Measurements from ENCODE around the gene DYSF.

DYSF gene

DNA sequence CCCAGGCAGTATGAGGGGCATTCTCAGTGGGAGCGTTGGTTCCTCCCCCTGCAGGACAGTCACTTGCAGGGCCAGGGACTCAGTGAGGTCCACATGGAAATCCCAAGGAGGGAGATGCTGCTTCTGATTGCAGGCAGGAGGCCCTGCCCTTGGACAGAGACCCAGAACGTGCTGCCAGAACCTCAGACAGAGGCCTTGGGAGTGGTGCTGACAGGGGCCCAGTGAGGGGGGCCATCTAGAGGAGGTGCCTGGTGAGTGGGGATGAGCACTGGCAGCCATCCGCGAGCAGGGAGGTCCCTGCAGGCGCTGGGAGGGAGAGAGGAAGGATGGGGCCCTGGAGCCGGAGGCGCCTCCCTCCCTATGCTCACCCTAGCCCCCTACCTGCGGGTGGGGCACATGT, 133.1 kb downstream of the DYSF start:
- no peak for DNase-seq

DNA sequence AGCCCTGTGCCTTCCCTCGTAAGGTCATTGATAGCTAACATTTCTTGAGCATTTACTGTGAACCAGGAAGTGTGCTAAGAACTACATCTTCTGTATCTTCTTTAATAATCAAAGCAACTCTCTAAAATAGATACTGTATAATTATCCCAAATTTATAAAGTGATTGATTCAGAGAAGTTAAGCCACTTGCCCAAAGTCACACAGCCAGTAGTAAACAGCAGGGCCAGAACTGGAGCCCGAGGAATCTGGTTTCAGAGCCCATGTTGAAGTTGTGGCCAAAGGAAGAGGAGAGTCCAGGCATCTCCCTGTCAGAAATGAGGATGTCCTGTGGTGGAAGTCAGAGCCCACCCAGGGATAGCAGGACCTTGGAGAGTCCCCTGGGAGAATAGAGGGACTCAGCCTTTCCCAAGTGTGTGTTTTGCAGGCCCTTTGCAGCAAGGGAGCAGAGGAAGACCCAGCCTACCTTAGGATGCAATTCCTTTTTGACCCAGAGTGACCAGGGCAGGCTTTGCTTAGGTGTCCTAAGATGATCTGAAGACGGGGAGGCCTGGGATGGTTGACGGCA, 134.2 kb downstream of the DYSF start:
- no peak for DNase-seq

DNA sequence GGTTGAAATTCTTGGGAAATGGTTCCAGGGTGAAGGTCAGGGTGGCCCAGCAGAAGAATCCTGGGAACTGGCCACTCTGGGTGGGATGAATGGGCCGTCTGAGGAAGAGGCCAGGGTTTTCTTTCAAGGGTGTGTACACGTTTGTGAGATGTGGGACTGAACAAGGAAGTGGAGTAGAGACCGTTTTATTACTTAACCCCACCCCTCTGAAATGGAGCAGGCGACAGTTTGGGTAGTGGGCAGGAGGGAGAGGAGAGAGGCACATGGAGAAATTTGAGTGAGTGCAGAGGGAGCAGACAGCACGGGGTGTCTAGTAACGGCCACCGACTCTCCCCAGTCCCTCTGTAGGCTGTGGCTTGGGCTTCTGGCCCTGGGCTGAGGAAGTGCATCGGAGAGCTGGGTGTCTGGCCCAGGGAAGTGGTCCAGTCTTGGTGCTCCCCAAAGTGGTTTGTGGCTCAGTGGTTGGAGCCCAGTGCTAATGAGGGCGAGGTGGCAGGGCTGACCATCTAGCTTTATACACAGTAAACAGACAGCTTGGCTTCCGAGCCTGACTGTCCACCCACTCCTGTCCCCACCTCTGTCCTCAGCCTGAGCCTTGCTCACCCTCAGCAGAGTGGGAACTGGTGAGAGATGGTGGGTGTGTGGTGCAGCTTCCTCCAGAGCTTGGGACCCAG, 135.3 kb downstream of the DYSF start:
- no peak for DNase-seq

DNA sequence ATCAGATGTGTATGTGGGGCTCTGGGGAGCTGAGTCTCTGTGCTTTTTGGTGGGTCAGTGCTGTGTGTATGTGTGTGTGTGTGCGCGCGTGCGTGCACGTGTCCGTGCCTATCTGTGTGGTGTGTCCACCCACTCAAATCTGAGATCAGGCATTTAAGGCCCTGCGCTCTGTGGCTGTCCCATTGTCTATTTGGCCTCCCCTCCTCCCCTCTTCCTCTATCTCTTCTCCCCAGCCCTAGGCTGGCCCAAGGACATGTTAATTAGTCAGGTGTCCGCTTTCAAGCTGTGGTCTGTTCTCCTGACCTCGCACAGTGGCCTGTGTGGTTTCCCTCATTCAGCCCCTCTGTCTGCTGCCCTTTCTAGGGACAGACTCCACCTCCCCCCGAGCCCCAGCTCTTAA, 136.4 kb downstream of the DYSF start:
- DNase-seq: no peak

DNA sequence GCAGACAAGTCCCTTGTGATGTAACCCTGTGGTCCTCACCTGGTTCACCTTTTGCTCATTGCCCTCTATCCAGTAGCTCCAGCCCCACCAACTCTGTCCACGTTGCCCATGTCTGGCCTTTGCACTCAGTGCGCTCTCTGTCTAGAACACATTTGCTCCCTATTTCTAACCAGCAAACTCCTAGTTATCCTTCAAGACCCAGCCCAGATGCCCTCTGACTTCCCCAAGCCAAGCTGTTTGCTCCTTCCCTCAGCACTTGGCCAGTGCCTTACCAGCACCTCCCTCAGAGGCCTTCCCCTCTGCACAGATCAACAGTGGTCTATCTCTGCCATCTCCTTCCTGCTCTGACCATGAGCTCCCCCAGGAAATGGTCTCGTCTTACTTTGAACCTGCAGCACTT, 137.7 kb downstream of the DYSF start:
- no peak for DNase-seq

DNA sequence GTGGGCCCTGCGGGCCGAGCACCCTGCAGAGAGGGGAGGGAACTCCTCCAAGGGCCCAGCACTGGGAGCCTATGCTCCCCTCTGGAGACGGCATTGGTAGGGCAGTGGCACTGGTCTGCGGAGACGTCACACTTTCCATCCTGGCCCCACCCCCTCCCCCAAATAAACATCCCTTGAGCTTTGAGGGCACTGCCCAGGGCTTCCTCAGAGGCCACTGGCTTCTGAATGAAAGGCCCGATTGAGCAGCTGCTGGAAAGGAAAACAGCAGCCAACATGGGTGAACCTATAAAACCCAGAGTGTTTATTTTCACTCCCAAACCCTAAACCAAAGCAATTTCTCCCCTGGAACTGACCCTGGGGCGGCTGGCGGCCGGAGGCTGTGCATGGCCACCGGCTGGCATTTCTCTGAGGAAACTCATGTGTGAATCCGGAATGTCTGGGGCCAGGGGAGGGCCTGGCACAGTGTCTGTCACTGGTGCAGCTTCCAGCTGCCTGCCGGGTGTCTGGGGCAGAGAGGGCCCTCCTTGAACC, 138.9 kb downstream of the DYSF start:
- no peak for DNase-seq

DNA sequence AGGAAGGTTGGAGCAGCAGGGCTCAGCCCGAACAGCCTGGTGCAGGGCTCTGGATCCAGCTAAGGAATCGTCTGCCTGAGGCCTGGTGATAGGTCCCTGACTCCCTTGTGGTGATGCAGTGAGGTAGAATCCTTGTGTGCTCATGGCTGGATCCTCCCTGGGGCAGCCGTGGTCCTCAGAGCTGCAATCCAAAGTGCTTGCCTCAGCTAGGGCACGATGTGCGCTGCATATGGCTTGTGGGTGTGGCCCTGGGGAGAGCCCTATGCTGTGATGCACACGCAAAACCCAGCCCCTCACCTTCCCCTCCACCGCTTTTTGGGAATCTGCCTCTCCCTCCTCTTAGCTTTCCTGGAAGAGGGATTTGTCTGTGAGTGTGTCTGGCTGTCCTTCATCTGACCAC, 142.2 kb downstream of the DYSF start:
- no peak for DNase-seq

DNA sequence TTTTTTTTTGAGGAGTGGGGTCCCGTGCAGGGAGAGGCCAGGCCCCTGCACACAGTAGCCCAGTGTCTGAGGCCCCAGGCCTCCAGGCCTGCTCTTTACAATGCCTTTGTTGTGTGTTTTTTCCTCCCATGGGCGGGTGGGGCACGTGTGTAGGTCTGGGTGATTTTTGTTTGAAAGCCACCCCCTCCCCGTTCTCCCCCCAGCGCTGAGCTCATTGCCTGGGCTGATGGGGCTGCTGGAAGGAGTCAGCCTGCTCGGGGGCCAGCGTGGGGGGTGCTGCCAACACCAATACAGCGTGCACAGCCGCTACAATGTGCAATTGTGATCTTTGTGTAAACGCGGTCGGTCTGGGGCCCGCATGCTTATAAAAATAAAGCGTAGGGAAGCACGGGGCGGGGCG, 142.7 kb downstream of the DYSF start:
- no peak for DNase-seq

DNA sequence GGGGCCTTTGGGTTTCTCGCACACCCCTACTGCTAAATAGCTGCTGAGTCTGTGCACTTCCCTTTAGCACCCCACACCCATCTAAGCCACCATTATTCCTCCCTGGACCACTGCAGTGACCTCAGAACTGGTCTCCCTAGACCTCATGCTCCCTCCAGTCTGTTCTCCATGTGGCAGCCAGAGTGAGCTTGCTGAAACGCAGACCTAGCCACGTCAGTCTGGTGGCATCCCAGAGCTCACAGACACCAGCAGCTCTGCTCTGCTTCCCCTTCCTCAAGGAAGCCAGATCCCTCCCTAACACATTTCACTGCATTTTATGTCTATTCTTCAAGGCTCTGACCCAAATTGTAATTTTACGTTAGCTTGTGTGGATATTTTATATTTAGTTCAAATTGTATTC, 144.4 kb downstream of the DYSF start:
- DNase-seq: no peak

DNA sequence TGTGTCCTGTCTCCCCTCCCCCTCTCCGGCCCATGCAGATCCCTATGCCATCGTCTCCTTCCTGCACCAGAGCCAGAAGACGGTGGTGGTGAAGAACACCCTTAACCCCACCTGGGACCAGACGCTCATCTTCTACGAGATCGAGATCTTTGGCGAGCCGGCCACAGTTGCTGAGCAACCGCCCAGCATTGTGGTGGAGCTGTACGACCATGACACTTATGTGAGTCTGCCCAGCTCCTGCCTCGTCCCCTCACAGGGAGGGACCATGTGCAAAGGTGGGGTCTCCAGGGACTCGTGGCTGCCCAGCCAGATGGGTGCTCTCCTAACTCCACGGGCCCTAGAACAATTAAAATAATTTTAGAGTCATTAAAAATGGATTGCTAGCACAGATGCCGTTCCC, 145.2 kb downstream of the DYSF start:
- no peak for DNase-seq

DNA sequence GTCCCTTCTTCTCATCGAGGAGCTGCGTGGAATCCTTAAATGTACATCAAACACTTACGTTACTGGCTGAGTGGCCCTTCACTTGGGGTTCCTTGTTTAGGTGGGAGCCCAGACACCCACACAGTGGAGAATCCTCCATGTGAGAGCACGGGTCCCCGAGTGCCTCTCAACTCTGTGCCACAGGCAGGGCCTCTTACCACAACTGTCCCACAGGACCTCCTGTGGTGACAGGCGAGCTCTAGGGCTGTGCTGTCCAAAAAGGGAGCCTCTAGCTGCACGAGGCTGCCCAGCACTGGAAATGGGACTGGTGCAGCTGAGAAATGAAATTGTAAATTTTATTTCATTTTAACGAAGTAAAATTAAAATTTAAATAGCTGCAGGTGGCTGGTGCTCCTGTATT, 145.7 kb downstream of the DYSF start:
- no peak for DNase-seq

DNA sequence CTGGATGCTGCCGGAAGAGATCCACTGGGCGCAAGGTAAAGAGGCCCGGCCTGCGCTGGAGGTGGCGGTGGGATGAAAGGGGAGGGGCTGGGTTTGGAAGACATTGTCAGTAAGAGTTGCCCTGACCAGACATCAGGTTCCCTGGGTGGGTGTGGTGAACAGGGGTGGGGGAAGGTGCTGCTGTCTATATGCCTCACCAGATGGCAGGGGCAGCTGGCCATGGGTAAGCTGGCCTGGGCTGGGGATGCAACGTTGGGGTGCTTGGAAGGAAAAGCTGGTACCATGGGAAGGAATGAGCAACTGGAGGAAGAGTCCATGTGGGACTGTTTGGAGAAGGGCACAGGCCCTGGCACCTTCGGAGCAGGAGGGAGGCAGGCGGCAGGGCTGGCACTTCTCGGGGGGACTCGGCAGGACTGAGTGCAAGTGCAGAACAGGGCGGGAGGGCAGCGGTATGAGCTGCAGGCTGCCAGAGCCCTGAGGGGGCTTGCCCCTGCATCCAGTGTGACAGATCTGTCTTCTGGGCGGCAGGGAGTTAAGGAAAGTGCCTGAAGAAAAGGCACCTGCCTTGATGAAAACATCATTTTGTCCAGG, 146.4 kb downstream of the DYSF start:
- no peak for DNase-seq

DNA sequence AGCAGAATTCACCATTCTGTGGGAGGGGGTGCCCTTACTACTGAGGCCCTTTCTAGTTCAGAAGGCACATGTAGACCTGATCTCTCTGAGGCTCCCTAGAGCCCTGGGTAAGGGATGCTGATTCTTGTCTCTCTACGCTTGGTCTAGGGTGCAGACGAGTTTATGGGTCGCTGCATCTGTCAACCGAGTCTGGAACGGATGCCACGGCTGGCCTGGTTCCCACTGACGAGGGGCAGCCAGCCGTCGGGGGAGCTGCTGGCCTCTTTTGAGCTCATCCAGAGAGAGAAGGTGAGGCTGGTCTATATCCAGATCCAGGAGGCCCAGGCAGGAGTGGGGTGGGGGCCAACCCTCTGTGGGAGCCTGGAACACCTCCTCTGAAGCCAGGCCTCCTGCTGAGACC, 147.2 kb downstream of the DYSF start:
- DNase-seq: no peak

DNA sequence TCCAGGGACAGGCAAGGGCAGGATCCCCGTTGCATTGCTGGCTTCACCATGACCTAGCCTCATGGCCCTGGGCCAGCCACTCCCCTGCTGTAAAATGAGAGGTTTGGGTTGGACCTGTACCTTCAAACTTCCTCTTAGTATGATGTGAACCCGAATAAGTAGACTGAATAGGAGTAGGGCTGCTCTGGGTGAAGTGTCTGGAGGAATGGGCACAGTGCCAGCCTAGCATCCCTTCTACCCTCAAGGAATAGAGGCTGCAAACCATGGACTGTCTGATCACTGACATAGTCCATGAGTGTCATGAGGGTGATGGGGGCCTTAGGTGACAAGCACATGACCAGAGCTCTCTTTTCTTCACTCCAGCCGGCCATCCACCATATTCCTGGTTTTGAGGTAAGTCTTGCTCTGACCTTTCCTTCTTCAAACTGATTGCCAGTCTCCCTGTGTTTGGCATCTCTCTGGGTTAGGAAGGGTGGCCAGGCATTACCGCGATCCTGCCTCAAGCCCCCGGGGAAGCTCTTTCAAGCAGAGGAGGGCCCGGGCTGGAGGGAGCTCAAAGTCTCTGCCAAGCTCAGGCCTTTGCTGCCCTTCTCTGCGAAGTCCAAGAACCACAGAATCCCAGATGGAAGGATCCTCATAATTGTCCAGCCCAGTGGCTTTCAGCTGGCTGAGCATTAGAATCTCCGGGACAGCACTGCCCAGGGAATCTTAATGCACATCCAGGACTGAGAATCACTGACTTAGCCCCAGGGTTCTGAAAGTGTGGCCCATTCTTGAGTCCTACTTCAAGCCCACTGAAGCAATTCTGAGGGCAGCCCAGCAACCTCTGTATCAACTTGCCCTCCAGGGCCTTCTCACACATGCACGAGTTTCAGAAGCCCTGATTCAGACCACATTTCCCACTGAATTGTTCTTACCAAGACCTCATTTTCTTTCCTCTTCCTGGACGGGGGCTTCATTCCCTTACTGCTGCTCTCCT, 148.1 kb downstream of the DYSF start:
- DNase-seq: no peak

DNA sequence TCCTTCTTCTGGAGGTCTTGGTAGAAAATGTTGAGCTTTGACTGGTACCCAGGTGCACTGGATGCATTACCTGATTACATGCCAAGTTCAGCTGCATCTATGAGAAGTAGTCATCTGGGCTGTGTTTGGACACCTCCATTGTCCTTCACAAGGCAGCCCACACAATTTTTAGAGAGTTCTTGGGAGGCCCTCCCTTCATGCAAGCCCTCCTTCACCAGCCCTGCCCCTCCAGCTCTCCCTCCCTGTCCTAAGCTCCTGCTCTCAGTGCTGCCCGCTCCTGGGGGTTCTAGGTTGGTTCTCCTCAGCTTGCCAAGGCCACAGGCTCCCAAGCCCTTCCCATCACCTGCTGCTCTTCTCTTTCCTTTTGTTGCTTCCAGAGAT, 148.7 kb downstream of the DYSF start:
- DNase-seq: no peak

DNA sequence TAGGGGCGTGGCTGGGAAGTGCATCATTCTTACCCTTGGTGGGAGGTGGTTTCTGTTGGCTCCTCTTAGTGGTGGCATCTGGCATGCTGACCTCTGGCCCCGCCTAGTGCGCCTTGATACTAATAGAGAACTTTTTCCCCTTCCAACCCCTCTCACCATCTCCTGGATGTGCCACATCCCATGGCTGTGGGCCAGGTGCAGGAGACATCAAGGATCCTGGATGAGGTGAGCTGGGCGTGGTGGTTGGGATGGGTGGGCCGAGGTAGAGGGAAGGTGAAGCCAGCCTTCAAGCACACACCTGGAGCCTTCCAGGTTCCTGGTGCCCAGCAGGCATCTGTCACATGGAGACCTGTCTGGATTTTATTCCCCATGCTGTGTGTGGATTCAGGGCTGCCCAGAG, 149.2 kb downstream of the DYSF start:
- DNase-seq: no peak

DNA sequence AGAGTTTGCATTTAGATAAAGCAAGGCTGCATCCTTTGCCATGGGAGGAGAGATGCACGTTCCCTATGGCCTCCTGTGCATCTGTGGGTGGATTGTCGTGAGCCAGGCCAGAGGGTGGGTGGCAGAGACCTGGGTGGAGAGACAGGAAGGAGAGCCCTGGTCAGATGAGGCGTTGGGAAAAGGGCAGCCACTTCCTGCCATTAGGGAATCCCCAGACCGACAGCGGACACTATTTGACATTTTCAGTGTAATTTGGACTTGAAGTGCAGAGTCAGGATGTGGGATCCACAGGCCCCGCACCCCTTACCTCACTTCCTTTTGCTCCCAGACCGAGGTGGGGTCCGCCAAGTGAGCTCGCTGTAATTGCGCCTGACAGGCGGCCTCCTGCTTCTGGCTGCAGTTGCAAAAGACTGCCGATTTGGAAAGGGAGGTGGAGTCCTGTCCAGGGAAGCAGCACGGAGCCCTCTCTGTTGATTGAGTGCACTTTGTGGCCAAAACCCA, 150.0 kb downstream of the DYSF start:
- DNase-seq: no peak

DNA sequence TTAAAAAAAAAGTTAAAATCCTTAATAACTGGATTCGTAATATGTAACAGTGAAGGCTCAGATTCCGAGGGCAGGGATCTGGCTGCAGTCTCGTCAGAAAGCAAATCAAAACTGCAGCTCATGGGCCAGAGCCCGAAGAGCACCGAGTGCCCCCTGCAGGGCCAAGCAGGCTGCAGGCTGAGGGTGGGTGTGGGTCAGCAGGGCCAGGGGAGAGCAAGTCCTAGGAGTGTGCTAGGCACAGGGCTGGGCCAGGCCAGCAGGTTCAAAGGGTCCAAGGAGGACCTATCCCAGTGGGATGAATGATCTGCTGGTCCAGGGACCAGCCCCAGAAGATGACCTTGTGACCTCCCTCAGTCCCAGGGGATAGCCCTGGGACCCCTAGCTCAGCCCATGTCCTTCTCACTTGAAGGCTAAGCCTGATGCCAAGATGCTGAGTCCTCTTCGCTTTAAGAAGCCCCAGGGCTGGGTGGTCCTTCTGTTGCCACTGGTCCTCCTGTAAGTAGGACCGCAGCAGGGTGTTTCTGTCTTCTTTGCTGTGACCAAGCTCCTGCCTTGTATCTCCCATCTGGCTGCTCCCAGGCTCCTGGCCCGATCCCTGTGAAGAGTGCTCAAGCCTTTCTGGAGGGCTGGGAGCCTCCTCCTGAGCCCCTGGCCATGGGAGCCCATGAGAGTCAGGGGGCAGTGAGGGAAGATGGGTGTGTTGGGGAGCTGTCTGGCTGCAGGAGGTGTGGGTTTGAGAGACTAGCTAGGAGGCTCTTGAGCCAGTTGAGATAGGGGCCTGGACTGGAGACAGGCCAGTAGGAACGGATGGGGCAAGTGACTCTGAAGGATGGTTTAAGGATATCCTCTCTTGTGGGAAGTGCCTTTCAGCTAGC, 150.7 kb downstream of the DYSF start:
- no peak for DNase-seq

DNA sequence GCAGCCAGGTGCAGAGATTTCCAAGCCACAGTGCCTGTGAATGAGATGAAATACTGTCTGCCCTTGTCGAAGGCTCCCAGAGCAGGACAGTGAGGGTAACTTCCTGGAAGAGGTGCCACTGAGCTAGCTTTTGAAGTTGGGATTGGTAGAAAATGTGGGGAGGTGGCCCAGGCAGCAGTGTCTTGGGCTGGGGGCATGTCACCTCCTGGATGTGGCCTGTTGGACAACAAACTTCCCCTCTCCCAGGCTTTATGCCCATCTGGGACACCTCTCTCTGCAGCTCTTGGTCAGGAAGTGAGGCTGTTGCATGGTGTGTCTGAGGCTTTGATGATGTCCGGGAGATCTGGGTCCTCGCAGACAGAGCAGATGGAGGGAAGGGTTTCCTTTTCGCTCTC, 151.4 kb downstream of the DYSF start:
- DNase-seq: no peak

DNA sequence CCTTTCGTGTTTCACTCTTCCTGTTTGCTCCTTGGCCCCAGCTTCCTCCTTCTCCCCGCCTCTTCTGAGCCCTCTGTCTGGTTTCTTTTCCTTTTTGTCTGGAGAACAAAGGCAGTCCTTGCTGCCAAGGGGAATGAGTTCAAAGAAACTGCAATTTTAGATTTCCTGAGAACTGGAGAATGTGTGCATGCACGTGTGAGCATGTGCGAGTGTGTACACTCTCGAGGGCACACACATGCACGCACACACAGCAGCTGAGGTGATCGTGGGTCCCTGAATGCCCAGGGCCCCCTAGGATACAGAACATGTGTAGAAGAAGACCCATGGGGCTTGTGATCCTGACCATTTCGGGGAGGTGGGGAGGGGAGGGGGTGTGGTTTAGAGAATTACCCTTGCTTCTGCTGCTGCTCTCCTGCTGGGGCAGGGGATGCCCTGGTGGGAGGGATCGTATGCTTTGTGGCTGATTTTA, 151.8 kb downstream of the DYSF start:
- DNase-seq: no peak

DNA sequence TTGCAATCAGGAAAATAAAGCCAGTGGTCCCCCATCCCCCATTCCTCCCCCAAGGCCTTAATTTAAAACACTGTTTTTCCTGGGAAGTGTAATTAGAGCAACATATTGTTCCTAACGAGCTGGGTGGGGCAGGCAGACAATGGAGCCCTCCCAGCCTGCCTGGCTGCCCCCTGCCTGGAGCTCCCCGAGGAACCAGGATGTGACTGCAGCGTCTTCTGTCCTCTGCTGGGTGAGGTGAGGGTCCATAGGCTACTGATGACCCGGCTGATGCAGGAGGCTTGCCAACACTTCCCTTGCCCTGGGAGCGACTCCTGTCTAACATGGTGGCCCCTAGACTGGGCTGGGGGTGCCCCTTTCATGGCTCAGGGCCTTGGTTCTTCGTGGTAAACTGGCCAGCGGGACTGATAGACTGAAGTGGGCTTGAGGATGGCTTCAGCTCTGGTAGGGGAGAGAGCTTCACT, 152.4 kb downstream of the DYSF start:
- DNase-seq: no peak

DNA sequence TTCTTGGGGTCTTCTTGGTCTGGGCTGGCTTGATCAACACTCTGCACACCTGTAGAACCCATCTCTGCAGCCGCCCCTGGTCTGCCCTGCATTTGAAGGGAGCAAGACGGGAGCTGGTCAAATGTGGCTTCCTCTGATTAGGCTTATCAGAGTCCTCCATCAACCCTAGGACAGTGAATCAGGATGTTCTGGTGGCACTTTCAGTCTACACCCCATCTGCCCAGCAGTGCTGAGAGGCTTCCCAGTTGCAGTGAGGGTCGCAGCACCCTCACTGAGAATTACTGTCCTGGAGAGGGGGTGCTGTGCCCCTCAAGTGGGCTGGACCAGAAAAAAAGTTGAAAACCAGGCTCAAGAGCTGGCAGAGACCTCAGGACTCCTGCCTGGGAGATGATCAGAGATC, 152.9 kb downstream of the DYSF start:
- DNase-seq: no peak

Measured in stimulated activated naive CD4-positive, alpha-beta T cell (primary cell).